Measurements from ENCODE around the gene EPHB1. TPM values are rescaled to one million over a fixed set of nuclear protein-coding genes. Genes with fewer than 3 reads are reported as not detected.

Gene EPHB1
- total RNA-seq, 4 donors from 2014 or later: 0.16 to 1.5 (median 0.59) TPM

DNA sequence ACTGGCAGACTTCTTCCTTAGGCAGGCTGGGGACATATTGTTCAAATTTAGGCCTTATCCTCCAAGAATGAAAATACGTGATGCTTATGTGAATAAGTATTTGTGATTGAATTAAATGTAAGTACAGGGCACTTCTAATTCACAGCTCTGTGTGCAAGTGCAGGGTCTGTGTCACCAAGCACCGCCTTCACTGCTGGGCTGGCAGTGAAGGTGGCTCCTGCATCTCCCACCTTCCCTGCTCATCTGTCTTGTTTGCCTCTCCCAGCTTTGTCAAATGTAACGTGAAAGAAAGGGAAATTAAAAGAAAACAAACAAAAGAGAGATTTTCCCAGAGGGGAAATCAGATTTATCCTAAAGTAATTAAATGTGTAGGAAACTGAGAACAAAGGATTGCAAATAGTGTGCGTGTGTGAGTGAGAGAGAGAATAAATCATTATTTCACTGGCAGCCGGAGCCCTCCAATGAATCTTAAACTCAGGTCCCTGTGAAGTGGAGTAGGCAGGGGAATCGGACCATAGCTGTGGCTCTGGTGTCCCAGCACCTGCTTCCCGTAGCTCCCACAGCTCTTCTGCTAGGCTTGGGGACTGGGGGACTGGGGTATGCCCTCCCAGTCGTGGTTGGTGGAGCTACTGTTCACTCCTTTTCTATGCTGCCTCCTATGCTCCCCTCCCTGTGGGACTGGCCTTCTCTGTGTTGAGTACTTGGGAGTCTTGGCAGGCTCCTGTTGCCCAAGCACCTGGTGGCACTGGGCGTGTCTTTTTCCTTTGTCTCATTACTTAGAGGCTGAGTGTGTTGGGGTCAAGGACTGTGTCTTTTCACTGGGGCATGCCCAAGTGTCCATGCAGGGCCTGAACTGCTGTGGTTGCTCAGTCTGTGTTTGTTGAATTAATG, 222.2 kb downstream of the EPHB1 start:
- TF ChIP-seq, protein P1, sequence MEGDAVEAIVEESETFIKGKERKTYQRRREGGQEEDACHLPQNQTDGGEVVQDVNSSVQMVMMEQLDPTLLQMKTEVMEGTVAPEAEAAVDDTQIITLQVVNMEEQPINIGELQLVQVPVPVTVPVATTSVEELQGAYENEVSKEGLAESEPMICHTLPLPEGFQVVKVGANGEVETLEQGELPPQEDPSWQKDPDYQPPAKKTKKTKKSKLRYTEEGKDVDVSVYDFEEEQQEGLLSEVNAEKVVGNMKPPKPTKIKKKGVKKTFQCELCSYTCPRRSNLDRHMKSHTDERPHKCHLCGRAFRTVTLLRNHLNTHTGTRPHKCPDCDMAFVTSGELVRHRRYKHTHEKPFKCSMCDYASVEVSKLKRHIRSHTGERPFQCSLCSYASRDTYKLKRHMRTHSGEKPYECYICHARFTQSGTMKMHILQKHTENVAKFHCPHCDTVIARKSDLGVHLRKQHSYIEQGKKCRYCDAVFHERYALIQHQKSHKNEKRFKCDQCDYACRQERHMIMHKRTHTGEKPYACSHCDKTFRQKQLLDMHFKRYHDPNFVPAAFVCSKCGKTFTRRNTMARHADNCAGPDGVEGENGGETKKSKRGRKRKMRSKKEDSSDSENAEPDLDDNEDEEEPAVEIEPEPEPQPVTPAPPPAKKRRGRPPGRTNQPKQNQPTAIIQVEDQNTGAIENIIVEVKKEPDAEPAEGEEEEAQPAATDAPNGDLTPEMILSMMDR (IDR thresholded peaks at IDR 0.05; ENCODE audit: low read depth): no peak

- TF ChIP-seq, protein P1 (IDR thresholded peaks at IDR 0.05; ENCODE audit: low read depth): no peak
These were observed 223.3 kb downstream of the EPHB1 start for GRCh38 chr3:135018149-135018923.

DNA sequence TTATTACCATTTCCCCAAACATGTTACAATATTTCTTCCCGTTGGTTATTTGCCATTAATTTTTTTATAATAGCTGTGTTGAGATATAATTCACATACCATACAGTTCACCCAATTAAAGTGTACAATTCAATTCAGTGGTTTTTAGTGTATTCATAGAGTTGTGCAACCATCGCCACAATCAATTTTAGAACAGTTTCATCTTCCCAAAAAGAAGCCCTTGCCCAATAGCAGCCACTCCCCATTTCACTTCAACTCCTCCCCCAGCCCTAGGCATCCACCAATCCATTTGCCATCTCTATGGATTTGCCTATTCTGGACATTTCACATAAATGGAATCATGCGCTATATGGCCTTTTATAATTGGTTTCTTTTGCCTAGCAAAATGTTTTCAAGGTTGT, 225.1 kb downstream of the EPHB1 start:
- TF ChIP-seq, protein P1 (IDR thresholded peaks at IDR 0.05; ENCODE audit: low read depth): no peak

- TF ChIP-seq, protein P1 (IDR thresholded peaks at IDR 0.05; ENCODE audit: low read depth): no peak
These were observed 229.1 kb downstream of the EPHB1 start for GRCh38 chr3:135023996-135024658.

GRCh38 chr3:135033737-135034136, 238.7 kb downstream of the EPHB1 start:
- TF ChIP-seq, protein P1 (IDR thresholded peaks at IDR 0.05; ENCODE audit: low read depth): no peak

- TF ChIP-seq, protein P1 (IDR thresholded peaks at IDR 0.05; ENCODE audit: low read depth): no peak
These were observed 239.3 kb downstream of the EPHB1 start for GRCh38 chr3:135034291-135034768.

Data from subcutaneous adipose tissue (tissue), 4 donors.